Measurements from ENCODE around the gene APOO. TPM values are rescaled to one million over a fixed set of nuclear protein-coding genes. Genes with fewer than 3 reads are reported as not detected.
A peak's percentile ranks its signal among the peaks of the same experiment; 100 is the strongest.

Gene APOO
- total RNA-seq, 1 experiment from 2014 or later: 33.8 TPM

DNA sequence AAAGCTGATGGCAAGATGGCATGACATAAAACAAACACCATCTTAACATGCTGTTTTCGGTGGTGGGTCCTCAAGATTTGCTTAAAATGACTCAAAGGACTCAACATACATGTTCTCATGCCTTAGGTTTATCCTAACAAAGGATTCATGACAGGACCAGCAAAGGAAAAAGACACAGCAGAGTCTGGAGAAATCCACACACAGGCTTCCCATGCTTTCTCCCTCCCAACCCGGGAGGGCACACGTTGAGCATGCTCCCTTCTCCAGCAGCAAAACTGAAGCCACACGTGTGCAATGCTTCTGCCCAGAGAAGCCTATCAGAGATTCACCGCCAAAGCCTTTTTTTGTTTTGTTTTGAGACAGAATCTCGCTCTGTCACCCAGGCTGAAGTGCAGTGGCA lies 84.9 kb downstream of the APOO start:
- H3K27ac ChIP-seq: no peak overlapping the region
- no peak for DNase-seq

DNA sequence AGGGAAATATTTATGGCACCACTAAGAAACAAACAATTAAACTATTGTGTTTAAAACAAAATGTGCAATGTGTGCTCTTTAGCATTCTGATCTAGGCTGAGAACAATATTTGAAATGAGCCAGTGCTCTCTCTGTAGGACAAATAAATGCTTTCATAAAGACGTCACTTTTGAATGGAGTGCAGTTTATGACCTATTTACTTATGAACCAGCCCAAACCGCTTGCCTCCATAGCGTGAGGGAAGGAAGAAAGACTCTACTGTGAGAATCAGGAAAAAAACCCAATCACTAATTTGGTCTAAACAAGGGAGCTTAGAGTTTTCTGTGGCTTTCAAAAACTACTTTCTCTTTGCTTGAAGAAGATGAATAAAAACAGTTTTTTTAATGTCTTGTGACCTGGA lies 85.3 kb downstream of the APOO start:
- no peak for DNase-seq
- H3K27ac ChIP-seq: no peak overlapping the region
- no peak overlapping the region for H3K4me3 ChIP-seq
- H3K9me3 ChIP-seq (replicated peaks): no peaks in the 10 kb centered on the region
- peaks cover 5% of the 10 kb centered on the region; the same call in 1 of the 2 replicates for H3K4me1 ChIP-seq
- no peaks in the 10 kb centered on the region for H3K27me3 ChIP-seq
- H3K36me3 ChIP-seq: no peaks in the 10 kb centered on the region

More for the DNA sequence above, 84.9 kb downstream of the APOO start:
- H3K4me1 ChIP-seq: peaks cover 5% of the 10 kb centered on the region; the same call in 1 of the 2 replicates
- H3K36me3 ChIP-seq: no peaks in the 10 kb centered on the region
- no peak overlapping the region for H3K4me3 ChIP-seq
- H3K27me3 ChIP-seq: no peaks in the 10 kb centered on the region
- no peaks in the 10 kb centered on the region for H3K9me3 ChIP-seq (replicated peaks)

DNA sequence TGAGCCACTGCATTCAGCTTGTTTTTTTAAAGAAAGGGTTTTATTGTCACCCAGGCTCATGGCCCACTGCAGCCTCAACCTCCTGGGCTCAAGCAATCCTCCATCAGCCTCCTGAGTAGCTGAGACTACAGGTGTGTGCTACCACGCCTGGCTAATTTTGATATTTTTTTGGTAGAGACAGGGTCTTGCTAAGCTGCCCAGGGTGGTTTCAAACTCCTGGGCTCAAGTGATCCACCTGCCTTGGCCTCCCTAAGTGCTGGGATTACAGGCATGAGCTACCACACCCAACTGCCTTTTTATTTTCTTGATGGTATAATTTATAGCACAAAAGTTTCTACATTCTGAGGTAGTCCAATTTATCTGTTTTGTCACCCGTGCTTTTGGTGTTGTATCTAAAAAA lies 85.9 kb downstream of the APOO start:
- DNase-seq: no peak
- Histone ChIP-seq H3K36me3 (no peaks in the 10 kb centered on the region), H3K4me1 (peaks cover 5% of the 10 kb centered on the region; the same call in 1 of the 2 replicates), H3K9me3 (replicated peaks) (no peaks in the 10 kb centered on the region), H3K27me3 (no peaks in the 10 kb centered on the region), H3K4me3 (no peak overlapping the region), H3K27ac (no peak overlapping the region)

DNA sequence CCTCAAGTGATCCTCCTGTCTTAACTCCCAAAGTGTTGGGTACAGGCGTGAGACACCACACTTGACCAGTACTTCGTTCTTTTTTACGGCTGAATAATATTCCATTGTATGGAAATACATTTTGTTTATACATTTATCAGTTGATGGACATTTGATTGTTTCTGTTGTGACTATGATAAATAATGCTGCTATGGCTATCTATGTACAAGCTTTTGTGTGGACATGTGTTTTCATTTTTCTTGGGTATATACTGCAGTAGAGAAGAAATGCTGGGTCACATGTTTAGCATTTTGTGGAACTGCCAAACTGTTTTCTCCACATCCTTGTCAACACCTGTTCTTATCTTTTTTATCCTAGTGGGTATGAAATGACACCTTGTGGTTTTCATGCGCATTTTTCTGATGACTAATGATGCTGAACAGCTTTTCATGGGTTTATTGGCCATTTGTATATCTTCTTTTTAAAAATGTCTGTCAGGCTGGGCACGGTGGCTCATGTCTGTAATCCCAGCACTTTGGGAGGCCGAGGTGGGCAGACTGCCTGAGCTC lies 87.4 kb downstream of the APOO start:
- no peak overlapping the region; the same call in 1 of the 2 replicates for H3K27ac ChIP-seq
- peaks cover 5% of the 10 kb centered on the region; the same call in 1 of the 2 replicates for H3K4me1 ChIP-seq
- H3K36me3 ChIP-seq: no peaks in the 10 kb centered on the region
- H3K27me3 ChIP-seq: no peaks in the 10 kb centered on the region
- no peaks in the 10 kb centered on the region for H3K9me3 ChIP-seq (replicated peaks)
- no peak overlapping the region for H3K4me3 ChIP-seq
- DNase-seq: peak; percentile 37 to 78

DNA sequence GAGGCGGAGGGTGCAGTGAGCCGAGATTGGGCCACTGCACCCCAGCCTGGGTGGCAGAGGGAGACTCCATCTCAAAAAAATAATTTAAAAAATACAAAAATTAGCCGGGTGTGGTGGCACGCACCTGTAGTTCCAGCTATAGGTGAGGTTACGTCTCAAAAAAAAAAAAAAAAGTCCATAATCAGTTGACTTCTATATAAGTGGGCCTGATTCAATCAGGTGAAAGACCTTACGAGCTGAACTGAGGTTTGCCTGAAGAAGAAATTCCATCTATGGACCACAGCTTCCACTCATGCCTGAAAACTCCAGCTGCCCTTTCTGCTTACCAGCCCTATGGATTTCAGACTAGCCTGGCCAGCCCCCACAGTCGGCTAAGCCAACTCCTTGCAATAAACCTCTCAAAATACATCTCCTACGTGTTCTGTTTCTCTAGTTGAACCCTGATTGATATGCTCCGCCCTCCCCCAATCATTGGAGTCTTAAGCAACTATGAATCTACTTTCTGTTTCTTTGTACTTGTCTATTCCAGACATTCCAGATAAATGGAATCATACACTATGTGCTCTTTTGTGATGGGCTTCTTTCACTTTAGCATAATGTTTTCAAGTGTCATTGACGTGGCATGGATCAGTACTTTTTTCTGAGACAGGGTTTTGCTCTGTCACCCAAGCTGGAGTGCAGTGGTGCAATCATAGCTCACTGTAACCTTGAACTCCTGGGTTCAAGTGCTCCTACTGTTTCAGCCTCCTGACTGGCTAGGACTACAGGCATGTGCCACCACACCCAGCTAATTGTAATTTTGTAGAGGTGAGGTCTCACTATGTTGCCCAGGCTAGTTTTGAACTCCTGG lies 88.1 kb downstream of the APOO start:
- Histone ChIP-seq H3K36me3 (no peaks in the 10 kb centered on the region), H3K9me3 (replicated peaks) (no peaks in the 10 kb centered on the region), H3K4me1 (peaks cover 5% of the 10 kb centered on the region; the same call in 1 of the 2 replicates), H3K27me3 (no peaks in the 10 kb centered on the region), H3K4me3 (no peak overlapping the region), H3K27ac (no peak overlapping the region)
- peak in 1 of 2 experiments; percentile 11 for DNase-seq

DNA sequence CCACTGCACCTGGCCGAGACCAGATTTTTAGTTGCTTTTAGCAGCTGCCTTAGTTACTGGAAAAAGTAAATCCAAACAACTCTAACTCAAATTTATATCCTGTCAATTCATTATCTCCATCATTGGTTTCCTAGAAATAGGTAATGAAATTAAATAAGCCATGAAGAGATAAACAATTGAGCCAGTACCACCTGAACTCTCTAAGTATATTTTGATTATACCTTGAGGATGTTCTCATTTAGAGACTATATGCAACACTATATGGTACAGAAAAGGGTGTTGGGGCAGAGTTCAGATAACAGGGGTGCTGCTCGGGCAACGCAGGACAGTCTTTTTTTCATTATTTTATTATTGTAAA lies 89.8 kb downstream of the APOO start:
- Histone ChIP-seq H3K27ac (no peak overlapping the region), H3K27me3 (no peaks in the 10 kb centered on the region), H3K4me3 (no peak overlapping the region), H3K9me3 (replicated peaks) (no peaks in the 10 kb centered on the region), H3K36me3 (no peaks in the 10 kb centered on the region), H3K4me1 (peaks cover 5% of the 10 kb centered on the region; the same call in 1 of the 2 replicates)
- DNase-seq: no peak

DNA sequence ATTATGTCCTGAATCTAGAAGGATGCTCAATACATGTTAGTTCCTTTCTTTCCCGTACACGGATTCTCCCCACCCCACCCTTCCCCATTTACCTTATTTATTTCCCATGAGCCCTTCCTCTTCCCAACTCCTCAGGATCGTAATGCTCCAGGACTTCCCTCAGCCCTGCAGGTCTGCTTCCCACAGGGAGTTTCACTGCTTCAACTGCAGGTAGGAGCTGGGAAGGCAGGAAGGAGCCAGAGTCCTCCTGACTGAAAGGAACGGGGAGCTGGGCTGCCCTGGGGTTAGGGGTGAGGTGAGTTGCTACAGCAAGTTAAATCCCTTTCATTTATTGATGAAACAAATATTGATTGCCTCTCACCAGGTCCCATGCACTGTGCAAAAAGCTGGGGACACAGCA lies 91.6 kb downstream of the APOO start:
- Histone ChIP-seq H3K9me3 (replicated peaks) (no peaks in the 10 kb centered on the region), H3K36me3 (no peaks in the 10 kb centered on the region), H3K4me3 (no peak overlapping the region), H3K4me1 (peaks cover 5% of the 10 kb centered on the region; the same call in 1 of the 2 replicates), H3K27ac (no peak overlapping the region), H3K27me3 (no peaks in the 10 kb centered on the region)
- DNase-seq: no peak

DNA sequence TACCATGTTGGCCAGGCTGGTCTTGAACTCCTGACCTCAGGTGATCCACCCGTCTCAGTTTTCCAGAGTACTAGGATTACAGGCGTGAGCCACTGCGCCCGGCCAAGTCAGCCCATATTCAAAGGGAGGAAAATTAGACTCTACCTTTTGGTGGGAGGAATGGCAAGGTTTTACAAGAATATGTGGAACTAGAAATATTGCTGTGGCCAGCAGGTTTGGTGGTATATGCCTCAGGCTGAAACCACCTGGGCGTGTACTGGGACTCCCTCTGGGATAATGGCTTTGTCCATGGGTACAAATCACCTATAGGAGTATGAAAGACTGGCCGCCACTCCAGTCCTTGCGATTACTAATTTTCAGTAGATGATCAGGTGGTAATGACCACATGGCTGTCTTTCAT lies 92.4 kb downstream of the APOO start:
- Histone ChIP-seq H3K27ac (no peak overlapping the region), H3K9me3 (replicated peaks) (no peaks in the 10 kb centered on the region), H3K4me3 (no peak overlapping the region), H3K27me3 (no peaks in the 10 kb centered on the region), H3K4me1 (no peaks in the 10 kb centered on the region; the same call in 1 of the 2 replicates), H3K36me3 (no peaks in the 10 kb centered on the region)
- DNase-seq: no peak

DNA sequence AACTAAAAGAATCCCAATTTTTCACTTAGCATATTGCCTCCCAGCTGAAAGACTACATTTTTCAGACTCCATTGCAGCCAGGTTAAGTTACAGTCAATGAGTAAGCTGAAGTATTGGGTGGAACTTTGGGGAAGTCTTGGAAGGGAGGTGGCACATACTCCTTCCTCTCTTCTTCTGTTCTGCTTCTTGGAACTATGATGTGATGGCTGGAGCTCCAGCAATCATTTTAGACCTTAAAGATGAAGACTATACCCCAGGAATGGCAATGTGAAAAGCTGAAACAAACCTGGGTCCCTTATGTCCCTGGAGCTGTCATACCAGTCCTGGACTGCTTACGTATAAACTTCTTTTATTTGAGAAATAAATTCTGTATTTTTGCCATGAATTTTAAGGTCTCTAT lies 93.9 kb downstream of the APOO start:
- no peak for DNase-seq
- H3K9me3 ChIP-seq (replicated peaks): no peaks in the 10 kb centered on the region
- no peaks in the 10 kb centered on the region; the same call in 1 of the 2 replicates for H3K4me1 ChIP-seq
- no peak overlapping the region for H3K4me3 ChIP-seq
- no peak overlapping the region for H3K27ac ChIP-seq
- H3K27me3 ChIP-seq: no peaks in the 10 kb centered on the region
- no peaks in the 10 kb centered on the region for H3K36me3 ChIP-seq

DNA sequence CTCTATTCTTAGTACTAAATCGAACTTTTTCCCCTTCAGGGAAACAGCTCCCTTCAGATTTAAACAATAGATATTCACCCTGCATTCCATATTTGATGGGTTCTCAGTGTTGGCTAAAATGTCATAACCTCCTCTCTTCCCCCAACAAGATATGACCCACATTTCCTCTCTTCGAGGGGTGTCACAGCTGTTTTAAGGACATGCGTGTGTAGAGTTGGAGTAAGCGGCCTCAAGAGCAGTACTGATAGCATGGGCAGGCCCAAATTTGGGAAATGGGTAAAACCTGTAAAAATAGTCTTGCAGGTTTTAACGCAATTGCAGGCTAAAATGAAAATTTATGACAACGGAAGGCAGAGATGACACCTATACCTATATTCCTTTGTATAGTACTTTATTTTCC lies 96.1 kb downstream of the APOO start:
- no peaks in the 10 kb centered on the region for H3K27me3 ChIP-seq
- H3K4me3 ChIP-seq: 0 out of 2 replicates have a peak overlapping the region, but pooled peaks have one; percentile 14
- DNase-seq: no peak
- H3K4me1 ChIP-seq: peaks cover 10% of the 10 kb centered on the region
- H3K27ac ChIP-seq: no peak overlapping the region
- H3K9me3 ChIP-seq (replicated peaks): no peaks in the 10 kb centered on the region
- no peaks in the 10 kb centered on the region for H3K36me3 ChIP-seq

DNA sequence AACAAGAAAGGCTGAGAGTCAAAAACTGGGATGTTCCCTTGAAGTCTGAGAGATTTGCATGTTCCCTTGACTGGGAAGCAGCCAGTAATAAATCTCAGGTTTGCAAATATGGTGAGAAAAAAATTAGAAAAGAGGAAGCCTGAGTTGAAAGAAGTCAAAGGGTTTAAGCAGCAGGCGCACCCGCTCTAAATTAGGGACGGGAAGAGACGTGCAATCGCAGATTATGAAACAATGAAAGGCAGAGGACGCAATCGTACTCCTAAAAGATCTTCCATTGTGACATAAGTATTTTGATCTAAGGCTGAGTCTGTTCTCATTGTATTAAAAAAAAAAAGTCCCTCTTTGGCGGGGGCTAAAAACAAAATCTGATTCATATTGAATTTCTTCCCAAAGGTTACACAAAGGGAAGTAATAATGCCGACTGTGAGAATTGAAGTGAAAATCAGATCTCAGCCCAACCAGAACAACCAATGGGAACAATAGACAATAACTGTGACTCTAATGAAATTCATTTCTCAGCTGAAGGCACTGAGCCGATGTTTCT lies 96.6 kb downstream of the APOO start:
- no peaks in the 10 kb centered on the region for H3K27me3 ChIP-seq
- no peaks in the 10 kb centered on the region for H3K9me3 ChIP-seq (replicated peaks)
- DNase-seq: no peak
- no peak overlapping the region for H3K27ac ChIP-seq
- H3K4me3 ChIP-seq: 0 out of 2 replicates have a peak overlapping the region, but pooled peaks have one; percentile 14
- peaks cover 10% of the 10 kb centered on the region for H3K4me1 ChIP-seq
- H3K36me3 ChIP-seq: no peaks in the 10 kb centered on the region

DNA sequence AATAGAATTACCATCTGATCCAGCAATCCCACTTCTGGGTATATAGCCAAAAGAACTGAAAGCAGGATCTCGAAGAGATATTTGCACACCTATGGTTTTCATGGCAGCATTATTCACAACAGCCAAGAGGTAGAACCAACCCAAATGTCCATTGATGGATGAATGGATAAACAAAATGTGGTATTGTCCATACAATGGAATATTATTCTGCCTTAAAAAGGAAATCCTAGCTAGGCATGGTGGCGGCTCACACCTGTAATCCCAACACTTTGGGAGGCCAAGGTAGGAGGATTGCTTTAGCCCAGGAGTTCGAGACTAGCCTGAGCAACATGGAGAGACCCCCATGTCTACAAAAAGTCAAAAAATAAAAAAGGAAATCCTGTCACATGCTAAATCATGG lies 97.5 kb downstream of the APOO start:
- Histone ChIP-seq H3K9me3 (replicated peaks) (no peaks in the 10 kb centered on the region), H3K4me3 (no peak overlapping the region), H3K36me3 (no peaks in the 10 kb centered on the region), H3K27ac (no peak overlapping the region), H3K4me1 (peaks cover 10% of the 10 kb centered on the region), H3K27me3 (no peaks in the 10 kb centered on the region)
- no peak for DNase-seq

DNA sequence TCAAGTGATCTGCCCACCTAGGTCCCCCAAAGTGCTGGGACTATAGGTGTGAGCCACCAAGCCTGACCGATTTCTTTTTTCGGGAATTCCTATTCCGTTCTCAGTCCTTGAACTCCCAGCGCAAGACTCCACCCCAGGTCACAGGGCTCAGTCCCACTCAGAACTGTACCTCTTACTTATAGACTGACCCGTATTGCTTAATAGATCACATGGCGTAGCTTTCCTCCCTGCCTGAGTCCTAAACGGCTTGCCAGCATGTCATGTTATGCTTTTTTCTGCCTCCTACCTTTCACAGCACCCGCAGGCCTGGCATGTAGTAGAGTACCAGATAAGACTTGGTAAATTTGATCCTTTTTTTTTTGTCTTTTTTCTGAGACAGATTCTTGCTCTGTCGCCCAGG lies 102.3 kb downstream of the APOO start:
- Histone ChIP-seq H3K4me1 (peaks cover 10% of the 10 kb centered on the region), H3K4me3 (no peak overlapping the region), H3K36me3 (no peaks in the 10 kb centered on the region), H3K27ac (no peak overlapping the region), H3K27me3 (no peaks in the 10 kb centered on the region), H3K9me3 (replicated peaks) (no peaks in the 10 kb centered on the region)
- no peak for DNase-seq

DNA sequence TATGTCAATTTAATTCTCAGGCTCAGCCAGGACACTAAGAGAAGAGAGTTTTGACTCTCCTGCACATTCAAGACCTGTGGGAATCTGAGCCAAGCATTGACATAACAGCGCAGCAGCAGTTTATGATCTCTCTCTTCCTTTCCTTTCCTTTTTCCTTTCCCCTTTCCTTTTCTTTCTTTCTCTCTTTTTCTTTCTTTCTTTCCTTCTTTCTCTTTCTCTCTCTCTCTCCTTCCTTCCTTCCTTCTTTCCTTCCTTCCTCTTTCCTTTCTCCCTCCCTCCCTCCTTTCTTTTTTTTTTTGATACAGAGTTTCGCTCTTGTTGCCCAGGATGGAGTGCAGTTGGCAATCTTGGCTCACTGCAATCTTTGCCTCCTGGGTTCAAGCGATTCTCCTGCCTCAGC lies 103.2 kb downstream of the APOO start:
- Histone ChIP-seq H3K4me1 (peaks cover 10% of the 10 kb centered on the region), H3K36me3 (no peaks in the 10 kb centered on the region), H3K27ac (no peak overlapping the region), H3K27me3 (no peaks in the 10 kb centered on the region), H3K4me3 (no peak overlapping the region), H3K9me3 (replicated peaks) (no peaks in the 10 kb centered on the region)
- no peak for DNase-seq

DNA sequence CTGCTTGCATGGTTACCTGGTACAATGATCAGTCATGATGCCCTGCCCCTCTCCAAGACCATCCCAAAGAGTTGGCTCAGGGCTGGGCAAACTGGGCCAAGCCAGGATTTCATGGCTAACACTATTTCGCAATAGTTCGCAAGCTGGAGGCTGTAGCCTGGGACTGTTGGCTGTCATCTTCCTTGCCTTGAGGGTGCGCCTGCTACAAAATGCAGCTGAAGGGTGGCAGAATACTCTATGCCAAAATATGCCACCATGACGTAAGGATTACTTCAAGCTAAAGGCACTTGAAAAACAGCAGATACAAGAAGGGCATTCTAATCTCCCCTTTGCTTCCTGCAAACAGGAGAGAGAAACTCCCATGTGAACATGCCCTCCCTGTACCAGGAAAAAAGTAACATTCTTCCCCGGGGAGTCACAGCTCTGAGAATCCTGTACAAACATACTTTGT lies 103.8 kb downstream of the APOO start:
- Histone ChIP-seq H3K27me3 (no peaks in the 10 kb centered on the region), H3K4me1 (peaks cover 13% of the 10 kb centered on the region), H3K4me3 (no peak overlapping the region), H3K9me3 (replicated peaks) (no peaks in the 10 kb centered on the region), H3K36me3 (no peaks in the 10 kb centered on the region), H3K27ac (no peak overlapping the region)
- no peak for DNase-seq

Measured in SJCRH30 (cell line).